ENCODE measurements around the gene BRD9. TPM values are rescaled to one million over a fixed set of nuclear protein-coding genes. Genes with fewer than 3 reads are reported as not detected.

BRD9 gene
- total RNA-seq, 1 donor from 2014 or later = 47.4 TPM

DNA sequence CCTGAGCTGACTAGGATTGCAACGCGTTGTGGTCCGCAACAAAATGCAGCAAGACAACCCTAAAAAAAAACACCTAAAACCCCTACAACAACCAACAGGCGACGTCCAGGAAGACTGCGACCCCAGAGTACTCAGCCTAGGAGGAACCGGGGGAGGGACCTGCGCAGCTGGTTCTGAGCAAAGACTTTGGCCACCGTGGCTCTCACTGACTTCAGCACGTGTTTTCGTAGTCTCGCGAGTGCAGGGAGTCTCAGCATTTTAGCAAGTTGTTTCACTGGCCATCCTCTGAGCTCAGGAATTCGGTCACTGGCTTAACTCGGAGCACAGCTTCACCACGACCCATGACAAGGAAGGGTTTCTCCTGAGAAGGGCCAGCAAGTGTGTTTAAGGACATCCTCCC, 33.2 kb downstream of the BRD9 start:
- Histone ChIP-seq H3K9me3 (no peaks in the 10 kb centered on the region), H3K36me3 (peaks cover 0 to 15% of the 10 kb centered on the region in 2 donors), H3K4me3 (no peak overlapping the region), H3K27ac (no peak overlapping the region), H3K27me3 (no peaks in the 10 kb centered on the region), H3K4me1 (peaks cover 6% of the 10 kb centered on the region)
- no peak for DNase-seq (ENCODE audit: extremely low spot score in 2 of 2)
- intact Hi-C loops (cut with DNase I) = no loop called here
- no peak for TF ChIP-seq CTCF (IDR thresholded peaks at IDR 0.05)
- TF ChIP-seq POLR2A (IDR thresholded peaks at IDR 0.05) = no peak
- no peak for TF ChIP-seq POLR2AphosphoS5 (IDR thresholded peaks at IDR 0.05; ENCODE audit: insufficient read depth in 1 of 2, low read depth in 1 of 2)

- TF ChIP-seq POLR2A (IDR thresholded peaks at IDR 0.05) (no peak), CTCF (IDR thresholded peaks at IDR 0.05) (no peak), POLR2AphosphoS5 (IDR thresholded peaks at IDR 0.05; ENCODE audit: insufficient read depth in 1 of 2, low read depth in 1 of 2) (no peak)
- Histone ChIP-seq H3K27me3 (no peaks in the 10 kb centered on the region), H3K36me3 (peaks cover 0 to 10% of the 10 kb centered on the region in 2 donors), H3K4me1 (no peaks in the 10 kb centered on the region), H3K4me3 (no peak overlapping the region), H3K27ac (no peak overlapping the region), H3K9me3 (no peaks in the 10 kb centered on the region)
- intact Hi-C loops (cut with DNase I) = no loop called here
- DNase-seq (ENCODE audit: extremely low spot score in 2 of 2) = no peak
Measured at GRCh38 chr5:858726-859125, 33.9 kb downstream of the BRD9 start.

DNA sequence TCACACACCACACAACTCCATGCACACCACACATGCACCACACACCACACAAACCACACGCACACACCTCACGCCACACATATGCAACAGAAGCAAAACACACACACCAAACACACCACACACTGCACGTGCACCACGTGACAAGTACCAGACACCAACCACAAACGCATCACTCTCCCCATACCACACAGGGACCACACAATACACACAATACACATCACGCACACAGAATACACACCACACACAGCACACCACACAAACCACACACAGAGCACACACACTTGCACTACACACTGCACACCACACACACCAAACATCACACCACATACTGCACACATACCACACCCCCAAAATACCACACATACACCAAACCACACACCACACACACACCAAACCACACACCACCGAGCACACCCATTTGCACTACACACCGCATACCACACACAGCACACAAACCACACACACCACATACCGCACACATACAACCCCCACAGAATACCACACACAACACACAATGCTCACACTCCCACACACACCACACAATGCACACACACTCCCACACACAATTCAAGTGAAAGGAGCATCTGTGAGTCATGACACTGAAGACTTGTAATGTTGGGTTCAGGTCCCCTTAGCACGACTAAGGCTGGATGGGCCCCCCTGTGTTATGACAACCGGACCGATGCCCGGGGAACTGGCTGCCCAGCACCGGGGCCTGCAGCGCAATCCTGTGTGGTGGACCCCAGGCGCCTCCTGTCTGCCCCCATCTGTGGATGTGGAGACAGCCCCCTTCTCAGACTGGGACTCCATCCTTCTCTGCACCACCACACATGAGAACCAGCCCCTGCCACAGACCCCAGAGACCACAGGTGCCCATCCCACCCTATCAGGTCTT, 35.8 kb downstream of the BRD9 start:
- Histone ChIP-seq H3K27me3 (no peaks in the 10 kb centered on the region), H3K36me3 (no peaks in the 10 kb centered on the region), H3K4me1 (no peaks in the 10 kb centered on the region), H3K9me3 (no peaks in the 10 kb centered on the region), H3K27ac (no peak overlapping the region), H3K4me3 (no peak overlapping the region)
- no peak for DNase-seq (ENCODE audit: extremely low spot score in 2 of 2)
- intact Hi-C loops (cut with DNase I) = no loop called here
- no peak for TF ChIP-seq CTCF (IDR thresholded peaks at IDR 0.05)
- no peak for TF ChIP-seq POLR2A (IDR thresholded peaks at IDR 0.05)
- no peak for TF ChIP-seq POLR2AphosphoS5 (IDR thresholded peaks at IDR 0.05; ENCODE audit: insufficient read depth in 1 of 2, low read depth in 1 of 2)

DNA sequence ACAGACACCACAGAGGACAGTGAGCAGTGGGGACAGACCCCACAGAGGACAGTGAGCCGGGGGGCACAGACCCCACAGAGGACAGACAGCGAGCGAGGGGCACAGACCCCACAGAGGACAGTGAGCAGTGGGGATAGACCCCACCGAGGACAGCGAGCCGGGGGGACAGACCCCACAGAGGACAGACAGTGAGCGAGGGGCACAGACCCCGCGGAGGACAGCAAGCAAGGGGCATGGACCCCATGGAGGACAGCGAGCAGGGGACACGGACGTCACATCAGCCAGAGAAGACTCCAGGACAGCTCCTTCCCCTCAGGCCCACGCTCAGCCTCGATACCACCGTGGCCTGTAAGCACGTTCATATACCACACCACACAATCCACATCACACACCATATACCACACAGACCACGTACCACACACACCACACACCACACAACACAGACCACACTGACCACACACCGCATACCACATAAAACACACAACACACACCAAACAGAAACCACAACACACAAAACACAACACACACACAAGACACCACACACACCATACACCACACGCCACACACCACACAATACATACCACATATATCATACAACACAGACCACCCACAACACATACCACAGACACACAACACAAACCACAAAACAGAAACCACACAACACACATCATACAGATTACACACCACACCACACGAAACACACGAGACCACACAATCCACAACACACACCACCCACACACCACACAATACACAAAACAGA, 36.6 kb downstream of the BRD9 start:
- Histone ChIP-seq H3K27ac (no peak overlapping the region), H3K4me1 (no peaks in the 10 kb centered on the region), H3K9me3 (no peaks in the 10 kb centered on the region), H3K4me3 (no peak overlapping the region), H3K27me3 (no peaks in the 10 kb centered on the region), H3K36me3 (no peaks in the 10 kb centered on the region)
- intact Hi-C loops (cut with DNase I) = no loop called here
- no peak for TF ChIP-seq POLR2A (IDR thresholded peaks at IDR 0.05)
- TF ChIP-seq CTCF (IDR thresholded peaks at IDR 0.05) = no peak
- no peak for TF ChIP-seq POLR2AphosphoS5 (IDR thresholded peaks at IDR 0.05; ENCODE audit: insufficient read depth in 1 of 2, low read depth in 1 of 2)
- no peak for DNase-seq (ENCODE audit: extremely low spot score in 2 of 2)

Data from vagina (tissue), 2 donors.